Mesenchymal stem cell (in vitro differentiated cells and primary cell): Measurements from ENCODE around the gene LAD1.

Experiments used
- DNase-seq: peaks from one replicate; pipeline ENCODE4 v3.0.0-alpha.2; 2013
- H2AFZ ChIP-seq: one replicate; pipeline ENCODE4 v1.6.1; 2013; ENCODE audit warnings: low read depth, mild to moderate bottlenecking, control low read depth, inconsistent platforms, low read length, moderate library complexity
- H2AK5ac ChIP-seq: 2 replicates; pipeline ENCODE4 v1.6.1; 2013; ENCODE audit warnings: low read length, moderate library complexity, mild to moderate bottlenecking, inconsistent platforms; ENCODE audit not compliant: severe bottlenecking
- H2BK120ac ChIP-seq: one replicate; pipeline ENCODE4 v1.6.1; 2013; ENCODE audit warnings: low read depth, mild to moderate bottlenecking, inconsistent platforms, low read length, moderate library complexity
- H2BK12ac ChIP-seq, 2 experiments: one replicate each; pipeline ENCODE4 v1.6.1; 2013; ENCODE audit warnings: inconsistent platforms in 2 of 2, low read length in 2 of 2, mild to moderate bottlenecking in 2 of 2, moderate library complexity in 2 of 2, control low read depth in 1 of 2
- H2BK15ac ChIP-seq: one replicate; pipeline ENCODE4 v1.6.1; 2013; ENCODE audit warnings: mild to moderate bottlenecking, low read depth, inconsistent platforms; ENCODE audit not compliant: poor library complexity, severe bottlenecking
- H2BK5ac ChIP-seq: 2 replicates; pipeline ENCODE4 v1.6.1; 2013; ENCODE audit warnings: low read depth, mild to moderate bottlenecking, low read length, control low read depth, inconsistent platforms; ENCODE audit not compliant: poor library complexity, severe bottlenecking
- H3K14ac ChIP-seq, 2 experiments: one replicate each; pipeline ENCODE4 v1.6.1; 2013; ENCODE audit warnings: inconsistent platforms in 2 of 2, low read length in 2 of 2, control low read depth in 1 of 2, mild to moderate bottlenecking in 1 of 2, moderate library complexity in 1 of 2
- H3K18ac ChIP-seq, 2 experiments: one replicate each; pipeline ENCODE4 v1.6.1; 2013; ENCODE audit warnings: inconsistent platforms in 2 of 2, low read length in 2 of 2, control low read depth in 1 of 2, low read depth in 1 of 2, mild to moderate bottlenecking in 1 of 2
- H3K23ac ChIP-seq, 2 experiments: one replicate each; pipeline ENCODE4 v1.6.1; 2013; ENCODE audit warnings: inconsistent platforms in 2 of 2, low read length in 2 of 2, mild to moderate bottlenecking in 2 of 2, moderate library complexity in 2 of 2, control low read depth in 1 of 2
- H3K27ac ChIP-seq: 2 replicates; pipeline ENCODE4 v1.5.1; 2013; ENCODE audit warnings: mild to moderate bottlenecking, moderate library complexity, low read length, control low read depth, inconsistent platforms; ENCODE audit not compliant: poor library complexity, severe bottlenecking
- H3K27me3 ChIP-seq, 2 experiments: 2 replicates each; pipeline versions ENCODE4 v1.6.1 to v1.7.0; 2013; ENCODE audit warnings: low read length in 2 of 2, mild to moderate bottlenecking in 2 of 2, moderate library complexity in 2 of 2, control low read depth in 1 of 2, inconsistent platforms in 1 of 2; ENCODE audit not compliant: control insufficient read depth in 1 of 2, insufficient read depth in 1 of 2
- H3K36me3 ChIP-seq, 2 experiments: 2 replicates each; pipeline versions ENCODE4 v1.6.1 to v1.7.0; 2013; ENCODE audit warnings: low read length in 2 of 2, control low read depth in 1 of 2, inconsistent platforms in 1 of 2, low read depth in 1 of 2, mild to moderate bottlenecking in 1 of 2; ENCODE audit not compliant: insufficient read depth in 2 of 2, control insufficient read depth in 1 of 2
- H3K4ac ChIP-seq, 2 experiments: one replicate each; pipeline ENCODE4 v1.6.1; 2013; ENCODE audit warnings: inconsistent platforms in 2 of 2, low read length in 2 of 2, mild to moderate bottlenecking in 2 of 2, moderate library complexity in 2 of 2, control low read depth in 1 of 2, low read depth in 1 of 2
- H3K4me1 ChIP-seq: 2 replicates; pipeline ENCODE4 v1.6.1; 2013; ENCODE audit warnings: low read depth, low read length, control low read depth; ENCODE audit not compliant: control insufficient read depth, insufficient read depth
- H3K4me2 ChIP-seq: 2 replicates; pipeline ENCODE4 v1.6.1; 2013; ENCODE audit warnings: low read length, mild to moderate bottlenecking, inconsistent platforms; ENCODE audit not compliant: poor library complexity, severe bottlenecking
- H3K4me3 ChIP-seq, 2 experiments: 2 replicates each; pipeline versions ENCODE4 v1.5.1 to v1.7.0; 2013; ENCODE audit warnings: low read length in 2 of 2, mild to moderate bottlenecking in 2 of 2, control low read depth in 1 of 2, low read depth in 1 of 2; ENCODE audit not compliant: insufficient read depth in 1 of 2
- H3K79me1 ChIP-seq: replicated peaks from 2 replicates; pipeline ENCODE4 v1.6.1; 2013; ENCODE audit warnings: mild to moderate bottlenecking, control low read depth, low read length, inconsistent platforms; ENCODE audit not compliant: poor library complexity, severe bottlenecking
- H3K9ac ChIP-seq: 2 replicates; pipeline ENCODE4 v1.7.0; 2013; ENCODE audit warnings: mild to moderate bottlenecking, low read length, moderate library complexity
- H3K9me3 ChIP-seq: 2 replicates; pipeline ENCODE4 v1.7.0; 2013; ENCODE audit warnings: mild to moderate bottlenecking, low read length; ENCODE audit not compliant: control insufficient read depth
- H4K8ac ChIP-seq: one replicate; pipeline ENCODE4 v1.6.1; 2013; ENCODE audit warnings: inconsistent platforms, mild to moderate bottlenecking, low read length, moderate library complexity
- H4K91ac ChIP-seq: one replicate; pipeline ENCODE4 v1.6.1; 2013; ENCODE audit warnings: mild to moderate bottlenecking, low read length, inconsistent platforms
- WGBS: methylation state at CpG from one replicate; pipeline ENCODE4 v1.1.7; 2013; ENCODE audit warnings: mixed read lengths; 5-methylcytosine and 5-hydroxymethylcytosine counted together

LAD1 gene

GRCh38 chr1:201332021-201332420, 67.1 kb downstream of the LAD1 start:
- no peak overlapping the region for H3K9ac ChIP-seq
- DNase-seq: no peak
- no peaks in the 10 kb centered on the region for H3K36me3 ChIP-seq
- no peaks in the 10 kb centered on the region for H3K9me3 ChIP-seq
- H3K4ac ChIP-seq: no peak overlapping the region
- no peak overlapping the region for H3K23ac ChIP-seq
- no peak overlapping the region for H4K91ac ChIP-seq
- H3K79me1 ChIP-seq: no peaks in the 10 kb centered on the region
- H3K27ac ChIP-seq: no peak overlapping the region
- H2BK5ac ChIP-seq: no peak overlapping the region
- 81% methylated on average over 7 of the region's 8 CpGs for WGBS
- H2AFZ ChIP-seq: no peak overlapping the region
- no peak overlapping the region for H3K4me3 ChIP-seq
- H3K14ac ChIP-seq: no peak overlapping the region
- no peak overlapping the region for H3K4me2 ChIP-seq
- no peak overlapping the region for H3K18ac ChIP-seq
- H4K8ac ChIP-seq: no peak overlapping the region
- H2AK5ac ChIP-seq: no peak overlapping the region
- H3K4me1 ChIP-seq: no peaks in the 10 kb centered on the region
- H2BK15ac ChIP-seq: no peak overlapping the region
- peaks cover 48 to 70% of the 10 kb centered on the region in 2 experiments for H3K27me3 ChIP-seq
- H2BK120ac ChIP-seq: no peak overlapping the region
- H2BK12ac ChIP-seq: no peak overlapping the region

GRCh38 chr1:201331166-201331565, 68.0 kb downstream of the LAD1 start:
- no peak overlapping the region for H2BK12ac ChIP-seq
- H3K4me2 ChIP-seq: no peak overlapping the region
- WGBS: 62% methylated on average over 5 of the region's 7 CpGs

More at GRCh38 chr1:201331166-201331565, 68.0 kb downstream of the LAD1 start:
- no peak overlapping the region for H2AK5ac ChIP-seq
- H3K4ac ChIP-seq: no peak overlapping the region
- H3K4me3 ChIP-seq: no peak overlapping the region
- H3K4me1 ChIP-seq: no peaks in the 10 kb centered on the region
- H3K18ac ChIP-seq: no peak overlapping the region
- H3K79me1 ChIP-seq: no peaks in the 10 kb centered on the region
- no peak overlapping the region for H2BK15ac ChIP-seq
- H2BK120ac ChIP-seq: no peak overlapping the region
- H3K14ac ChIP-seq: no peak overlapping the region
- peaks cover 49 to 71% of the 10 kb centered on the region in 2 experiments for H3K27me3 ChIP-seq
- no peak overlapping the region for H3K27ac ChIP-seq
- H4K91ac ChIP-seq: no peak overlapping the region
- H3K9me3 ChIP-seq: no peaks in the 10 kb centered on the region
- no peaks in the 10 kb centered on the region for H3K36me3 ChIP-seq
- H3K23ac ChIP-seq: no peak overlapping the region
- no peak overlapping the region for H4K8ac ChIP-seq
- no peak overlapping the region for H2AFZ ChIP-seq
- DNase-seq: no peak
- H3K9ac ChIP-seq: no peak overlapping the region
- no peak overlapping the region for H2BK5ac ChIP-seq
